SK-N-SH (cell line): ENCODE results near the gene ANK3. TPM values are rescaled to one million over a fixed set of nuclear protein-coding genes. Genes with fewer than 3 reads are reported as not detected.

Source experiments
- CTCF ChIA-PET: fragments of 300-600, 350-600 bp; formaldehyde crosslinking; extraction: SDS; loops from one replicate; lab custom pipeline; 2021; lab: Yijun Ruan, JAX
- POLR2A ChIA-PET: fragments of 350-600 bp; sonication (Branson Sonifier 250); formaldehyde crosslinking; extraction: SDS; loops from one replicate; lab custom pipeline; 2020; ENCODE audit warnings: antibody characterized with exemption, inconsistent platforms; lab: Yijun Ruan, JAX
- DNase-seq: peaks from one replicate; pipeline ENCODE4 v3.0.0; 2012
- H2AFZ ChIP-seq: fragments of 200-600 bp; sonication (generic); 2 replicates; pipeline ENCODE4 v1.8.1; 2016; ENCODE audit warnings: antibody characterized with exemption, mild to moderate bottlenecking, low read depth
- H3F3A ChIP-seq: fragments of 200-600 bp; sonication (generic); replicated peaks from 2 replicates; pipeline ENCODE3; 2016; ENCODE audit warnings: antibody characterized with exemption, mild to moderate bottlenecking; ENCODE audit not compliant: insufficient read depth
- H3K27ac ChIP-seq, 2 experiments: fragments of 200-500 bp in 1 of 2; fragments of 200-600 bp in 1 of 2; sonication (Bioruptor generic) in 1 of 2; sonication (generic), shearing (Covaris generic) in 1 of 2; 2 replicates each; pipeline versions ENCODE4 v1.5.1 to v1.6.1; 2014 to 2016; ENCODE audit warnings: low read depth in 2 of 2, inconsistent platforms in 1 of 2, low read length in 1 of 2, mild to moderate bottlenecking in 1 of 2, mixed read lengths in 1 of 2
- H3K27me3 ChIP-seq: fragments of 200-600 bp; sonication (generic), shearing (Covaris generic); 2 replicates; pipeline ENCODE4 v1.6.1; 2016; ENCODE audit warnings: mixed run types; ENCODE audit not compliant: insufficient read depth
- H3K36me3 ChIP-seq, 2 experiments: fragments of 200-500 bp in 1 of 2; fragments of 200-600 bp in 1 of 2; sonication (Bioruptor generic) in 1 of 2; sonication (generic) in 1 of 2; replicated peaks in 1 of 2; 2 replicates each; pipeline versions ENCODE3 to v1.5.1; 2014 to 2016; ENCODE audit warnings: low read length in 1 of 2, mild to moderate bottlenecking in 1 of 2; ENCODE audit not compliant: insufficient read depth in 2 of 2, control insufficient read depth in 1 of 2
- H3K4me1 ChIP-seq, 2 experiments: fragments of 200-500 bp in 1 of 2; fragments of 200-600 bp in 1 of 2; sonication (Bioruptor generic) in 1 of 2; sonication (generic), shearing (Covaris generic) in 1 of 2; 2 replicates each; pipeline versions ENCODE4 v1.5.1 to v1.6.1; 2014 to 2016; ENCODE audit warnings: low read depth in 1 of 2, low read length in 1 of 2, mixed run types in 1 of 2; ENCODE audit not compliant: insufficient read depth in 2 of 2, control insufficient read depth in 1 of 2
- H3K4me2 ChIP-seq: fragments of 200-600 bp; sonication (generic), shearing (Covaris generic); 2 replicates; pipeline ENCODE4 v1.6.1; 2017; ENCODE audit warnings: mixed run types
- H3K4me3 ChIP-seq, 2 experiments: fragments of 200-500 bp in 1 of 2; fragments of 200-600 bp in 1 of 2; sonication (Bioruptor generic) in 1 of 2; sonication (generic), shearing (Covaris generic) in 1 of 2; 2 replicates each; pipeline versions ENCODE4 v1.5.1 to v1.8.1; 2014 to 2016; ENCODE audit warnings: low read depth in 2 of 2, inconsistent platforms in 1 of 2, low read length in 1 of 2, mild to moderate bottlenecking in 1 of 2, mixed read lengths in 1 of 2, moderate library complexity in 1 of 2
- H3K79me2 ChIP-seq: fragments of 200-600 bp; sonication (generic); 2 replicates; pipeline ENCODE4 v1.8.1; 2017; ENCODE audit warnings: mild to moderate bottlenecking; ENCODE audit not compliant: insufficient read depth
- H3K9ac ChIP-seq: fragments of 200-600 bp; sonication (generic); 2 replicates; pipeline ENCODE4 v1.6.1; 2017; ENCODE audit warnings: mixed run types
- H3K9me2 ChIP-seq: fragments of 200-600 bp; sonication (generic); 2 replicates; pipeline ENCODE4 v1.6.1; 2017; ENCODE audit warnings: mixed run types
- H3K9me3 ChIP-seq: fragments of 200-600 bp; sonication (generic); 2 replicates; pipeline ENCODE4 v1.6.1; 2017; ENCODE audit warnings: mixed run types, mild to moderate bottlenecking, moderate library complexity
- H4K20me1 ChIP-seq: fragments of 200-600 bp; sonication (generic); 2 replicates; pipeline ENCODE4 v1.6.1; 2017; ENCODE audit warnings: mild to moderate bottlenecking, mixed run types; ENCODE audit not compliant: insufficient read depth
- EP300 ChIP-seq, 2 experiments: IDR thresholded peaks; 2 replicates each; pipeline versions ENCODE4 v1.4.0 to v1.6.1; 2012; ENCODE audit warnings: borderline replicate concordance in 1 of 2, low read depth in 1 of 2, low read length in 1 of 2
- EZH2phosphoT487 ChIP-seq: fragments of 200-600 bp; sonication (generic); IDR thresholded peaks from 2 replicates; pipeline ENCODE4 v1.6.1; 2017; ENCODE audit warnings: low read depth, mixed run types, mild to moderate bottlenecking, antibody characterized with exemption, moderate library complexity, borderline replicate concordance
- FOSL2 ChIP-seq: IDR thresholded peaks from 2 replicates; pipeline ENCODE4 v1.4.0; 2012; ENCODE audit warnings: low read depth, mild to moderate bottlenecking, moderate library complexity, borderline replicate concordance
- FOXM1 ChIP-seq: IDR thresholded peaks from 2 replicates; pipeline ENCODE4 v1.4.0; 2012; ENCODE audit warnings: low read depth, mild to moderate bottlenecking
- GABPA ChIP-seq: IDR thresholded peaks from 2 replicates; pipeline ENCODE4 v1.4.0; 2012; ENCODE audit warnings: low read depth, mild to moderate bottlenecking
- JUND ChIP-seq: IDR thresholded peaks from 2 replicates; pipeline ENCODE4 v1.4.0; 2012
- MXI1 ChIP-seq: IDR thresholded peaks from 2 replicates; pipeline ENCODE4 v1.6.1; 2012; ENCODE audit warnings: mild to moderate bottlenecking, low read depth, low read length, improper control_type of control experiment
- RCOR1 ChIP-seq: fragments of 150-350 bp; IDR thresholded peaks from 2 replicates; pipeline ENCODE4 v1.6.1; 2017; ENCODE audit warnings: antibody characterized with exemption, low read length
- RXRA ChIP-seq: IDR thresholded peaks from 2 replicates; pipeline ENCODE4 v1.4.0; 2012; ENCODE audit warnings: low read depth, mild to moderate bottlenecking, borderline replicate concordance
- SMC3 ChIP-seq: IDR thresholded peaks from 2 replicates; pipeline ENCODE4 v1.6.1; 2012; ENCODE audit warnings: low read depth, low read length, improper control_type of control experiment
- TAF1 ChIP-seq: IDR thresholded peaks from 2 replicates; pipeline ENCODE4 v1.6.1; 2012; ENCODE audit warnings: low read depth, mild to moderate bottlenecking, low read length, moderate library complexity, borderline replicate concordance
- TEAD4 ChIP-seq: IDR thresholded peaks from 2 replicates; pipeline ENCODE4 v1.4.0; 2012; ENCODE audit warnings: mild to moderate bottlenecking, borderline replicate concordance; ENCODE audit not compliant: insufficient read depth
- WGBS: methylation state at CpG from one replicate; pipeline ENCODE4 v1.1.6; 2017; ENCODE audit warnings: low lambda C conversion rate; 5-methylcytosine and 5-hydroxymethylcytosine counted together
- polyA plus RNA-seq, 3 experiments: library from polyadenylated mRNA; depleted of rRNA; stranded (reverse); fragments of >200 nt; gene quantifications; 2 replicates each; pipeline ENCODE4 v1.2.3, GENCODE V29; 2012
- TF ChIP-seq, protein P1 (sequence below): IDR thresholded peaks from 2 replicates; pipeline ENCODE4 v1.4.0; 2012; ENCODE audit warnings: low read depth, borderline replicate concordance
- TF ChIP-seq, protein P2 (sequence below): IDR thresholded peaks from 2 replicates; pipeline ENCODE4 v1.4.0; 2012; ENCODE audit warnings: low read depth, borderline replicate concordance
- TF ChIP-seq, protein P3 (sequence below): IDR thresholded peaks from 2 replicates; pipeline ENCODE4 v1.6.1; 2012; ENCODE audit warnings: mild to moderate bottlenecking, low read depth, low read length, moderate library complexity

ANK3 gene
- polyA plus RNA-seq, 1 of the 3 experiments (the other 2 are of a cell fraction) = 10.0 TPM

DNA sequence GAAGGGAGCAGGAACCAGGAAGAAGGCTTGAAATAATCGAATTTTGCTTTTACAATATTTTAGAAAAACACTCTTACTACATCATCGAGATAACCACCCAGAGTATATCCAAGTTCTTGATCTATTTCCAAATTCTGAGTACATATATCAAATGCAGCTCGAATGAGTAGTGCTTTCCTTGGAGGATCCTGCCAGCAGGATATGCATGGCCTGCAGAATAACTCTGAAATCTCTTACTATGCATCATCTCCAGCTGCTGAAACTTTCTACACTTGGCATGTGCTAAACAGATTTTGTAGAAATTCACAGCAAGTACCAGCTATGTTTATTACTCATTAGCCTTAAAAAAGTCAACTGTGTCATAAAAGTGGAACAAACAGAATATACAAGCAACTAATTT, 44.0 kb upstream of the ANK3 start (continued):
- TF ChIP-seq, protein P1, sequence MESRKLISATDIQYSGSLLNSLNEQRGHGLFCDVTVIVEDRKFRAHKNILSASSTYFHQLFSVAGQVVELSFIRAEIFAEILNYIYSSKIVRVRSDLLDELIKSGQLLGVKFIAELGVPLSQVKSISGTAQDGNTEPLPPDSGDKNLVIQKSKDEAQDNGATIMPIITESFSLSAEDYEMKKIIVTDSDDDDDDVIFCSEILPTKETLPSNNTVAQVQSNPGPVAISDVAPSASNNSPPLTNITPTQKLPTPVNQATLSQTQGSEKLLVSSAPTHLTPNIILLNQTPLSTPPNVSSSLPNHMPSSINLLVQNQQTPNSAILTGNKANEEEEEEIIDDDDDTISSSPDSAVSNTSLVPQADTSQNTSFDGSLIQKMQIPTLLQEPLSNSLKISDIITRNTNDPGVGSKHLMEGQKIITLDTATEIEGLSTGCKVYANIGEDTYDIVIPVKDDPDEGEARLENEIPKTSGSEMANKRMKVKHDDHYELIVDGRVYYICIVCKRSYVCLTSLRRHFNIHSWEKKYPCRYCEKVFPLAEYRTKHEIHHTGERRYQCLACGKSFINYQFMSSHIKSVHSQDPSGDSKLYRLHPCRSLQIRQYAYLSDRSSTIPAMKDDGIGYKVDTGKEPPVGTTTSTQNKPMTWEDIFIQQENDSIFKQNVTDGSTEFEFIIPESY = no peak
- TF ChIP-seq FOXM1 (no peak), JUND (peak; percentile 65), MXI1 (no peak), RCOR1 (no peak), RXRA (peak; percentile 33; the same call in 1 of the 2 replicates), EP300 (IDR thresholded peaks at IDR 0.05; ENCODE audit: borderline replicate concordance in 1 of 2, low read depth in 1 of 2, low read length in 1 of 2) (peak in 1 of 2 experiments; percentile 83; a peak in 2 of 4 replicates), TEAD4 (peak; percentile 59; the same call in 1 of the 2 replicates), SMC3 (no peak)
- TF ChIP-seq, protein P2, sequence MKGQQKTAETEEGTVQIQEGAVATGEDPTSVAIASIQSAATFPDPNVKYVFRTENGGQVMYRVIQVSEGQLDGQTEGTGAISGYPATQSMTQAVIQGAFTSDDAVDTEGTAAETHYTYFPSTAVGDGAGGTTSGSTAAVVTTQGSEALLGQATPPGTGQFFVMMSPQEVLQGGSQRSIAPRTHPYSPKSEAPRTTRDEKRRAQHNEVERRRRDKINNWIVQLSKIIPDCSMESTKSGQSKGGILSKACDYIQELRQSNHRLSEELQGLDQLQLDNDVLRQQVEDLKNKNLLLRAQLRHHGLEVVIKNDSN = no peak
- TF ChIP-seq, all 33 proteins: peak for 12

DNA sequence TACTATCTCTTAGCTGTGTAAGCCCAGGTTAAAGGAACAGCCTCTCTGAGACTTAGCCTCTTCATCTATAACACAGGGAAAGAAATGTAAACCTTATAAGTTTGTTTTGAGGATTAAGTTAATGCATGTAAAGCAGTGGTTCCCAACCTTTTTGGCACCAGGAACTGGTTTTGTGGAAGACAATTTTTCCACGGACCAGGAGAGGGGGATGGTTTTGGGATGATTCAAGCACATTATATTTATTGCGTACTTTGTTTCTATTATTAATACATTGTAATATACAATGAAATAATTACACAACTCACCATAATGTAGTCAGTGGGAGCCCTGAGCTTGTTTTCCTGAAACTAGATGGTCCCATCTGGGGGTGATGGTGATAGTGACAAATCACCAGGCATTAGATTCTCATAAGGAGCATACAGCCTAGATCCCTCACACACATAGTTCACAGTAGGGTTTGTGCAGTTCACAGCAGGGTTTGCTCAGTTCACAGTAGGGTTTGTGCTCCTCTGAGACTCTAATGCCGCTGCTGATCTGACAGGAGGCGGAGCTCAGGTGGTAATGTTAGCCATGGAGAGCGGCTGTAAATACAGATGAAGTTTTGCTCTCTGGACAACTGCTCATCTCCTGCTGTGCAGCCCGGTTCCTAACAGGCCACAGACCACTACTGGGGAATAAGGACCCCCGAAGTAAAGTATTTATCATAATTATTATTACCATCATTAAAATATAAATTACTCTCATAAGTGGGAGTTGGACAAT, 41.3 kb upstream of the ANK3 start:
- no peaks in the 10 kb centered on the region for H3K27me3 ChIP-seq
- no peak overlapping the region; the same call in 1 of the 2 replicates for H3K9ac ChIP-seq
- CTCF ChIA-PET = interaction anchor here (0.7 to 5.9 kb wide), 3 partner anchors 10 to 223 kb away, joined by 3 to 76 read pairs (median 3); no protein-coding TSS in a partner anchor
- POLR2A ChIA-PET = no interaction called here
- peaks cover 70% of the 10 kb centered on the region for H3F3A ChIP-seq
- H3K79me2 ChIP-seq = no peaks in the 10 kb centered on the region
- peaks cover 0 to 5% of the 10 kb centered on the region in 2 experiments for H3K36me3 ChIP-seq
- no peak for DNase-seq
- H3K27ac ChIP-seq = peak overlapping the region; percentile 89 to 98; a peak in 3 of 4 replicates
- TF ChIP-seq GABPA (no peak), TAF1 (no peak), TEAD4 (no peak), EZH2phosphoT487 (no peak), FOSL2 (no peak)
- TF ChIP-seq, protein P1 = no peak
- TF ChIP-seq, protein P3, sequence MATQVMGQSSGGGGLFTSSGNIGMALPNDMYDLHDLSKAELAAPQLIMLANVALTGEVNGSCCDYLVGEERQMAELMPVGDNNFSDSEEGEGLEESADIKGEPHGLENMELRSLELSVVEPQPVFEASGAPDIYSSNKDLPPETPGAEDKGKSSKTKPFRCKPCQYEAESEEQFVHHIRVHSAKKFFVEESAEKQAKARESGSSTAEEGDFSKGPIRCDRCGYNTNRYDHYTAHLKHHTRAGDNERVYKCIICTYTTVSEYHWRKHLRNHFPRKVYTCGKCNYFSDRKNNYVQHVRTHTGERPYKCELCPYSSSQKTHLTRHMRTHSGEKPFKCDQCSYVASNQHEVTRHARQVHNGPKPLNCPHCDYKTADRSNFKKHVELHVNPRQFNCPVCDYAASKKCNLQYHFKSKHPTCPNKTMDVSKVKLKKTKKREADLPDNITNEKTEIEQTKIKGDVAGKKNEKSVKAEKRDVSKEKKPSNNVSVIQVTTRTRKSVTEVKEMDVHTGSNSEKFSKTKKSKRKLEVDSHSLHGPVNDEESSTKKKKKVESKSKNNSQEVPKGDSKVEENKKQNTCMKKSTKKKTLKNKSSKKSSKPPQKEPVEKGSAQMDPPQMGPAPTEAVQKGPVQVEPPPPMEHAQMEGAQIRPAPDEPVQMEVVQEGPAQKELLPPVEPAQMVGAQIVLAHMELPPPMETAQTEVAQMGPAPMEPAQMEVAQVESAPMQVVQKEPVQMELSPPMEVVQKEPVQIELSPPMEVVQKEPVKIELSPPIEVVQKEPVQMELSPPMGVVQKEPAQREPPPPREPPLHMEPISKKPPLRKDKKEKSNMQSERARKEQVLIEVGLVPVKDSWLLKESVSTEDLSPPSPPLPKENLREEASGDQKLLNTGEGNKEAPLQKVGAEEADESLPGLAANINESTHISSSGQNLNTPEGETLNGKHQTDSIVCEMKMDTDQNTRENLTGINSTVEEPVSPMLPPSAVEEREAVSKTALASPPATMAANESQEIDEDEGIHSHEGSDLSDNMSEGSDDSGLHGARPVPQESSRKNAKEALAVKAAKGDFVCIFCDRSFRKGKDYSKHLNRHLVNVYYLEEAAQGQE = no peak
- TF ChIP-seq, protein P2 = no peak
- H2AFZ ChIP-seq = no peak overlapping the region
- H3K9me2 ChIP-seq = no peaks in the 10 kb centered on the region
- H3K9me3 ChIP-seq = no peaks in the 10 kb centered on the region
- 77% methylated on average over 6 of the region's 7 CpGs for WGBS
- no peak overlapping the region for H3K4me3 ChIP-seq
- peaks cover 3 to 70% of the 10 kb centered on the region in 2 experiments for H3K4me1 ChIP-seq
- H4K20me1 ChIP-seq = no peaks in the 10 kb centered on the region
- no peak overlapping the region; the same call in 1 of the 2 replicates for H3K4me2 ChIP-seq
